GM12878 (cell line): ENCODE measurements around the gene OTOF. TPM values are rescaled to one million over a fixed set of nuclear protein-coding genes. Genes with fewer than 3 reads are reported as not detected.

Experiments used
- ATAC-seq: fragments of 200-7000 bp; cut with Tn5 transposase; 3 replicates; pipeline ENCODE4 v1.9.1; 2020; ENCODE audit warnings: mild to moderate bottlenecking, moderate library complexity
- BruUV-seq: library from RNA; stranded (reverse); fragments of 400-500 nt; replicated peaks from 2 replicates; lab custom pipeline; 2021; lab: Mats Ljungman, UMichigan
- CTCF ChIA-PET: fragments of 300-600 bp; sonication (Branson Sonifier 250); formaldehyde crosslinking; extraction: SDS; loops from one replicate; lab custom pipeline; 2021; ENCODE audit warnings: inconsistent platforms; lab: Yijun Ruan, JAX
- POLR2A ChIA-PET: fragments of 350-600 bp; formaldehyde crosslinking; extraction: SDS; loops from one replicate; lab custom pipeline; 2021; ENCODE audit warnings: inconsistent platforms; lab: Charles Lee
- RAD21 ChIA-PET: fragments of 300-600 bp; sonication (Branson Sonifier 250); formaldehyde crosslinking; loops from one replicate; lab custom pipeline; 2023; ENCODE audit warnings: antibody characterized with exemption; ENCODE audit not compliant: unreplicated experiment; lab: Charles Lee
- SMC1A ChIA-PET: fragments of 300-600 bp; sonication (Branson Sonifier 250); formaldehyde crosslinking; loops from one replicate; lab custom pipeline; 2023; ENCODE audit not compliant: unreplicated experiment, uncharacterized antibody; lab: Charles Lee
- DNase-seq: peaks from one replicate; pipeline ENCODE4 v3.0.0-alpha.2; 2011; ENCODE audit warnings: low read depth, low spot score
- FAIRE-seq: peaks from 3 replicates; lab custom pipeline; 2011; peaks lifted over from hg19 to GRCh38; lab: Jason Lieb, UNC
- H2AFZ ChIP-seq: 2 replicates; pipeline ENCODE4 v1.6.0; 2011; ENCODE audit warnings: low read depth, low read length, control low read depth; ENCODE audit not compliant: control insufficient read depth
- H3K27ac ChIP-seq: 2 replicates; pipeline ENCODE4 v1.5.1; 2011; ENCODE audit warnings: control low read depth; ENCODE audit not compliant: control insufficient read depth, insufficient read depth
- H3K27me3 ChIP-seq, 2 experiments: replicated peaks in 1 of 2; 2 replicates each; pipeline versions ENCODE4 v1.6.0 to v1.6.1; 2011; ENCODE audit warnings: low read length in 1 of 2; ENCODE audit not compliant: control insufficient read depth in 2 of 2, insufficient read depth in 2 of 2
- H3K36me3 ChIP-seq, 2 experiments: 2 replicates each; pipeline ENCODE4 v1.5.1; 2011; ENCODE audit warnings: low read length in 1 of 2; ENCODE audit not compliant: control insufficient read depth in 2 of 2, insufficient read depth in 2 of 2
- H3K4me1 ChIP-seq: 2 replicates; pipeline ENCODE4 v1.6.1; 2011; ENCODE audit warnings: mild to moderate bottlenecking, low read length, moderate library complexity, mixed read lengths; ENCODE audit not compliant: control insufficient read depth, insufficient read depth
- H3K4me2 ChIP-seq: 2 replicates; pipeline ENCODE4 v1.6.0; 2011; ENCODE audit warnings: control low read depth; ENCODE audit not compliant: control insufficient read depth, insufficient read depth
- H3K4me3 ChIP-seq: fragments of 200-600 bp; sonication (generic); 2 replicates; pipeline ENCODE4 v1.5.1; 2016
- H3K79me2 ChIP-seq: 2 replicates; pipeline ENCODE4 v1.6.0; 2011; ENCODE audit warnings: low read length; ENCODE audit not compliant: control insufficient read depth, insufficient read depth
- H3K9ac ChIP-seq: 2 replicates; pipeline ENCODE4 v1.8.0; 2011; ENCODE audit warnings: low read length, control low read depth, mixed read lengths; ENCODE audit not compliant: control insufficient read depth, insufficient read depth
- H3K9me3 ChIP-seq: replicated peaks from 3 replicates; pipeline ENCODE4 v1.5.1; 2011; ENCODE audit warnings: mild to moderate bottlenecking, low read length; ENCODE audit not compliant: control insufficient read depth, insufficient read depth
- H4K20me1 ChIP-seq: 2 replicates; pipeline ENCODE4 v1.6.0; 2011; ENCODE audit not compliant: control insufficient read depth, insufficient read depth
- HDGF ChIP-seq: fragments of 450-650 bp; IDR thresholded peaks from 2 replicates; pipeline ENCODE4 v1.6.1; 2016; ENCODE audit warnings: antibody characterized with exemption
- IKZF1 ChIP-seq: fragments of 450-650 bp; conservative IDR thresholded peaks from 2 replicates; pipeline ENCODE4 v1.6.1; 2017; ENCODE audit warnings: antibody characterized with exemption, mild to moderate bottlenecking
- NFYB ChIP-seq: IDR thresholded peaks from 2 replicates; pipeline ENCODE4 v1.6.1; 2011; ENCODE audit warnings: low read depth, mild to moderate bottlenecking, low read length, improper control_type of control experiment, moderate library complexity; ENCODE audit not compliant: insufficient read depth
- NKRF ChIP-seq: fragments of 450-650 bp; conservative IDR thresholded peaks from 2 replicates; pipeline ENCODE4 v1.6.1; 2017; ENCODE audit warnings: mild to moderate bottlenecking, moderate library complexity
- RAD21 ChIP-seq: IDR thresholded peaks from 2 replicates; pipeline ENCODE4 v1.6.1; 2011; ENCODE audit warnings: mild to moderate bottlenecking, low read depth, low read length, moderate library complexity; ENCODE audit not compliant: insufficient read depth
- RAD51 ChIP-seq: fragments of 450-650 bp; IDR thresholded peaks from 2 replicates; pipeline ENCODE4 v1.6.1; 2016; ENCODE audit warnings: moderate library complexity, mild to moderate bottlenecking, inconsistent platforms
- SUPT20H ChIP-seq: IDR thresholded peaks from 2 replicates; pipeline ENCODE4 v1.6.1; 2011; ENCODE audit warnings: low read depth, mild to moderate bottlenecking, low read length, moderate library complexity, borderline replicate concordance; ENCODE audit not compliant: control insufficient read depth
- TAF1 ChIP-seq: IDR thresholded peaks from 2 replicates; pipeline ENCODE4 v1.6.1; 2011; ENCODE audit warnings: mild to moderate bottlenecking, low read depth, low read length, borderline replicate concordance
- TARDBP ChIP-seq: IDR thresholded peaks from 2 replicates; pipeline ENCODE4 v1.6.1; 2016; ENCODE audit warnings: borderline replicate concordance
- ZBED1 ChIP-seq: IDR thresholded peaks from 2 replicates; pipeline ENCODE4 v1.6.1; 2016; ENCODE audit warnings: borderline replicate concordance
- ZNF274 ChIP-seq: IDR thresholded peaks from one replicate; pipeline ENCODE4 v1.8.0; 2011; ENCODE audit not compliant: insufficient read length, insufficient read depth
- WGBS: methylation state at CpG from one replicate; pipeline ENCODE4 v1.1.6; 2016; ENCODE audit warnings: low lambda C conversion rate; ENCODE audit not compliant: insufficient replicate concordance, insufficient coverage; ENCODE audit errors: missing lambda C conversion rate; 5-methylcytosine and 5-hydroxymethylcytosine counted together
- in situ Hi-C: fragments of 300-500 bp; cut with MboI; formaldehyde crosslinking; loops from 9 replicates; pipeline ENCODE4 v1.14.3; 2018; ENCODE audit warnings: mixed read lengths
- intact Hi-C: fragments of 100-400 bp; cut with micrococcal nuclease; formaldehyde crosslinking; loops from one replicate; pipeline ENCODE4 v1.14.2; 2022; ENCODE audit not compliant: unreplicated experiment
- polyA plus RNA-seq, 11 experiments: library from polyadenylated mRNA; depleted of rRNA in 4 of 11; unstranded in 6 of 11; stranded (reverse) in 5 of 11; fragments of >200 nt; fragmentation: Nextera tagmentation in 4 of 11; fragmentation: Illumina TruSeq in 1 of 11; extraction: Ambion mirVana in 4 of 11; extraction: Trizol in 1 of 11; gene quantifications; 1 replicate in 1 of 11; 2 replicates in 10 of 11; pipeline versions ENCODE4 v1.2.1 to v1.2.3, GENCODE V29; 2011 to 2016; ENCODE audit warnings: inconsistent platforms in 2 of 11, missing spikeins in 2 of 11, low read depth in 1 of 11
- total RNA-seq, 4 experiments: library from RNA; depleted of rRNA in 3 of 4; stranded (reverse); fragments of >200 nt in 3 of 4; fragmentation: Illumina TruSeq in 1 of 4; extraction: Trizol in 1 of 4; gene quantifications; 2 replicates each; pipeline versions ENCODE4 v1.2.1 to v1.2.3, GENCODE V29; 2013 to 2021
- TF ChIP-seq, protein P1 (sequence below): fragments of 450-650 bp; IDR thresholded peaks from 2 replicates; pipeline ENCODE4 v1.6.1; 2017; ENCODE audit warnings: low read depth, mild to moderate bottlenecking, moderate library complexity

Gene OTOF
- total and polyA plus RNA-seq, 10 of the 15 experiments (the other 5 are each of a cell fraction or from before 2014, with no cell fraction given) = under 0.01 to 0.31 (median 0.07) TPM; not detected in 6

DNA sequence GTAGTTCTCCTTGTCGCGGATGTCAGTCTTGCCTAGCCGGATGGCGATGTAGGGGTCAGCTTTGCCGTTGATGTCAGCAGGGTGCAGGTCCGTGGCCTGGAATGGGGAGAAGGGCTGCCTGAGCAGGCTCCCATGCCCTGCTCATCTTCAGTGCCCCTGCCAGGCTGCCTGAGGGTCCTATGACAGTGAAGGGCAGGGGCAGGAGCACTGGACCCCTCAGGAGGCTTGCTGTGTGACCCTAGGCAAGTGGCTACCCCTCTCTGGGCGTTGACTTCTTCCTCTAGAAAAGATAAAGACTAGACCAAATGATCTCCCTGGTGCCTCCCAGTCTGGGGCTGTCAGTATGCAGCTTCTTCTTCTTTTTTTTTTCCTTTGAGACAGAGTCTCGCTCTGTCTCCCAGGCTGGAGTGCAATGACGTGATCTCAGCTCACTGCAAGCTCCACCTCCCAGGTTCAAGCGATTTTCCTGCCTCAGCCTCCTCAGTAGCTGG, 11.9 kb downstream of the OTOF start:
- CTCF ChIA-PET = interaction anchor here (0.6 to 1.7 kb wide), 2 partner anchors 15 to 42 kb away, joined by 3 read pairs; no protein-coding TSS in a partner anchor
- intact Hi-C loops = no loop called here
- H3K27ac ChIP-seq = no peak overlapping the region
- RAD21 ChIA-PET = no interaction called here
- DNase-seq (no peak), FAIRE-seq (no peak), ATAC-seq (no peak)
- H3K79me2 ChIP-seq = no peaks in the 10 kb centered on the region
- H3K4me2 ChIP-seq = no peak overlapping the region
- no peak overlapping the region for H2AFZ ChIP-seq
- WGBS = 58% methylated on average over 10 of the region's 10 CpGs
- peaks cover 3% of the 10 kb centered on the region; the same call in 1 of the 3 replicates for H3K9me3 ChIP-seq
- no TSS peak for BruUV-seq
- no peaks in the 10 kb centered on the region for H4K20me1 ChIP-seq
- H3K9ac ChIP-seq = no peak overlapping the region
- POLR2A ChIA-PET = no interaction called here
- no peak for TF ChIP-seq SUPT20H
- TF ChIP-seq RAD51 = no peak
- no peak for TF ChIP-seq HDGF
- H3K4me1 ChIP-seq = no peaks in the 10 kb centered on the region
- in situ Hi-C loops = no loop called here
- no peak overlapping the region for H3K4me3 ChIP-seq
- no peaks in the 10 kb centered on the region for H3K36me3 ChIP-seq
- H3K27me3 ChIP-seq = no peaks in the 10 kb centered on the region
- SMC1A ChIA-PET = no interaction called here

DNA sequence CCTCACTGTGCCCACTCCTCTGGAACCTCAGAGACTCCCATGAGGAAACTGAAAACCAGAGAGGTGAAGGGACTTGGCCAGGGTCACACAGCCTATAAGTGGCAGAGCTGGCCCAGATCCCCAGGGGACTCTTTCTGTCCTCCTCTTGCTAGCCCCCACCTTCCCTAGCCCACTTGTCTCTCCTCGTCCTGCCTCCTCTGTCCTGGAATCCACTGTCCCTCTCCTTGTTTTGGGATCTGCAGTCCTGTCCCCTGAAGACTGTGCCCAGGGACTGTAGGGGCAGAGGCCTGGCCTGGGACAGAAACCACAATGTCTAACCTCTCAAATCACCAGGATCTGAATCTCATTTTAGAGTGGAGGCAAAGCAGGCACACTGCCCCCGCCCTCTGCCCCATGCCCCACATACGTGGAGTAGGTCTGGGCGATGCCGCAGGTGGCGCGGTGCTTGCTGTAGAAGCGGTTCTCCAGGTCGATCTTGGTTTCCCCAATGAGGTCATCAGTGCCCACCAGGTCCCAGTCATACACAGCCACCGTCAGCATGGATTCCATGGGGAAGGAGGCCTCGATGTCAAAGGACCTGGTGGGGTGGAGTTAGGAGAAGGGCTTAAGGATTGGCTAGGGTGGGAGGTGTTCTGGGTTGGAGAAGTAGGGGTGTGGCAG, 12.5 kb downstream of the OTOF start:
- POLR2A ChIA-PET = no interaction called here
- DNase-seq (no peak), FAIRE-seq (no peak), ATAC-seq (no peak)
- H3K4me1 ChIP-seq = no peaks in the 10 kb centered on the region
- H3K4me3 ChIP-seq = no peak overlapping the region
- H4K20me1 ChIP-seq = no peaks in the 10 kb centered on the region
- 47% methylated on average over 11 of the region's 11 CpGs for WGBS
- no peak overlapping the region for H3K27ac ChIP-seq
- in situ Hi-C loops = no loop called here
- H3K9ac ChIP-seq = no peak overlapping the region
- intact Hi-C loops = no loop called here
- CTCF ChIA-PET = interaction anchor here (0.7 kb wide), 1 partner anchor 50 kb away, joined by 3 read pairs; no protein-coding TSS in a partner anchor
- SMC1A ChIA-PET = no interaction called here
- H3K4me2 ChIP-seq = no peak overlapping the region
- H3K36me3 ChIP-seq = no peaks in the 10 kb centered on the region
- no peaks in the 10 kb centered on the region for H3K79me2 ChIP-seq
- no TSS peak for BruUV-seq
- H3K9me3 ChIP-seq = peaks cover 3% of the 10 kb centered on the region; the same call in 1 of the 3 replicates
- H3K27me3 ChIP-seq = no peaks in the 10 kb centered on the region
- H2AFZ ChIP-seq = no peak overlapping the region
- RAD21 ChIA-PET = no interaction called here
- no peak for TF ChIP-seq RAD21
- TF ChIP-seq NKRF = no peak
- no peak for TF ChIP-seq ZNF274
- TF ChIP-seq TARDBP = no peak
- no peak for TF ChIP-seq IKZF1
- no peak for TF ChIP-seq NFYB
- TF ChIP-seq TAF1 = no peak
- no peak for TF ChIP-seq ZBED1
- TF ChIP-seq, protein P1, sequence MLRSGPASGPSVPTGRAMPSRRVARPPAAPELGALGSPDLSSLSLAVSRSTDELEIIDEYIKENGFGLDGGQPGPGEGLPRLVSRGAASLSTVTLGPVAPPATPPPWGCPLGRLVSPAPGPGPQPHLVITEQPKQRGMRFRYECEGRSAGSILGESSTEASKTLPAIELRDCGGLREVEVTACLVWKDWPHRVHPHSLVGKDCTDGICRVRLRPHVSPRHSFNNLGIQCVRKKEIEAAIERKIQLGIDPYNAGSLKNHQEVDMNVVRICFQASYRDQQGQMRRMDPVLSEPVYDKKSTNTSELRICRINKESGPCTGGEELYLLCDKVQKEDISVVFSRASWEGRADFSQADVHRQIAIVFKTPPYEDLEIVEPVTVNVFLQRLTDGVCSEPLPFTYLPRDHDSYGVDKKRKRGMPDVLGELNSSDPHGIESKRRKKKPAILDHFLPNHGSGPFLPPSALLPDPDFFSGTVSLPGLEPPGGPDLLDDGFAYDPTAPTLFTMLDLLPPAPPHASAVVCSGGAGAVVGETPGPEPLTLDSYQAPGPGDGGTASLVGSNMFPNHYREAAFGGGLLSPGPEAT = no peak
